Measurements from ENCODE around the gene SDK1.

Gene SDK1

GRCh38 chr7:4227105-4228010, 926.3 kb downstream of the SDK1 start:
- DNase-seq (ENCODE audit: extremely low read depth, low read depth), result no peak
- TF ChIP-seq CTCF (IDR thresholded peaks at IDR 0.05; ENCODE audit: low read depth, low read length), result no peak

DNA sequence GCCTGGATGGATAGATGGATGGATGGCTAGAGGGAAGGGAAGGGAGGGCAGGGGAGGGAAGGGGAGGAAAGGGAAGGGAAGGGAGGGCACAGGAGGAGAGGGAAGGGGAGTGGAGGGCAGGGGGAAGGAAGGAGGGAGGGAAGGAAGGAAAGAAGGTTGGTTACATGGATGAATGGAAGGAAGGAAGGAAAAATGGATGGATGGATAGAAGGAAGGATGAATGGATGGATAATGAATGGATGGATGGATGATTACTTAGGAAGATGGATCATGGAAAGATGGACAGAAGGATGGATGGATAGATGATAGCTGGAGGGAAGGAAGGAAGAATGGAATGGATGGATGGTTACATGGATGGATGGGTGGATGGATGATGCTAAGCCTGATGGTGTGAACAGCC, 929.3 kb downstream of the SDK1 start:
- no peak for DNase-seq (ENCODE audit: extremely low read depth, low read depth)
- no peak for TF ChIP-seq CTCF (IDR thresholded peaks at IDR 0.05; ENCODE audit: low read depth, low read length)

DNA sequence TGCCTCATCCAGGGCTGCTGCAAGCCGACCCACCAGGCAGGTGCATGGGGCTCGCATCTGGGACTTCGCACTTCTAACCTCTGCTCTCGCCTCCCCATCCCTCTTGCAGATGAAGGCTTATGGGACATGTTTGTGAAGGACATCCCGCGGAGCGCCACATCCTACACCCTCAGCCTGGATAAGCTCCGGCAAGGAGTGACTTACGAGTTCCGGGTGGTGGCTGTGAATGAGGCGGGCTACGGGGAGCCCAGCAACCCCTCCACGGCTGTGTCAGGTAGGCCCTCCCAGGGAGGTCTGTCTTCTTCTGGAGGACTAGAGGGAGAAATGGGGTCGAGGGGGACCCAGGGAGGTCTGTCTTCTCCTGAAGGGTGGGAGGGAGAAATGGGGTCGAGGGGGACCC, 932.1 kb downstream of the SDK1 start:
- TF ChIP-seq CTCF (IDR thresholded peaks at IDR 0.05; ENCODE audit: low read depth, low read length), result no peak
- no peak for DNase-seq (ENCODE audit: extremely low read depth, low read depth)

GRCh38 chr7:4233621-4234497, 932.8 kb downstream of the SDK1 start:
- no peak for TF ChIP-seq CTCF (IDR thresholded peaks at IDR 0.05; ENCODE audit: low read depth, low read length)
- DNase-seq (ENCODE audit: extremely low read depth, low read depth), result no peak

DNA sequence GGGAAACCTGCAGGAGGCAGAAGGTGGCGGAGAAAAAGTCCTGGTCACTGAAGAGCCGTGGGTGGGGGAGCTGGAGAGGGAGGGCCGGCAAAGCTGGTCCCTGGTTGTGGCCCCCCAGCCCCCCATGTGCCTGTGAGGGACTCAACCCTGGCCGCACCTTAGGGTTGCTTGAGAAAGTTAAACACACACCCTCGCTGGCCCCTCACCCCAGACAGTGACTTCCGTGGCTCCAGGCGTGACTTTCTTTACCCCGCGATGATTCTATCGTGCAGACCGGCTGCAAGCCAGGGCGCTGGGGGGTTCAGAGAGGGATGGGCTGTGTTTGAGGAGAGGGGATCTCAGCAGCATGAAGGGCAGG, 933.4 kb downstream of the SDK1 start:
- no peak for DNase-seq (ENCODE audit: extremely low read depth, low read depth)
- TF ChIP-seq CTCF (IDR thresholded peaks at IDR 0.05; ENCODE audit: low read depth, low read length), result no peak

- TF ChIP-seq CTCF (IDR thresholded peaks at IDR 0.05; ENCODE audit: low read depth, low read length), result no peak
Observed at GRCh38 chr7:4234886-4235285, 933.8 kb downstream of the SDK1 start.

DNA sequence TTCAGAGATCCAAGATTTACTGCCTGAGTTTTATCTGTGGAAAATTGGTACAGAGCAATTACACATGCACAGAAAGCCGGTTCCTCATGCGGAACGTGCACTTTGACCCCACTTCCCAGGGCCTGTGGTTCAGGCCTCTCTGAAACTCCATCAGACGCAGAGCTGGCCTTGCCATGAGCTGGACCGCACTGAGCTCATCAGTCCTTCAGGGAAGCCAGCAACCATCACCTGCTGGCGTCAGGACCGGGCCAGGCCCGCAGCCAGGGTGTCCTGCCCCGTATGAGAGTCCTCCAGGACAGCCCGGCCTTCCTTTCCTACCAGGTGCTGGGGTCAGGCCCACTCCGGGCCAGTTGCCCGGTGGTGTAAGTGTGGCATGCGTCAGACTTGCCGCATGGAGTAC, 934.5 kb downstream of the SDK1 start:
- no peak for DNase-seq (ENCODE audit: extremely low read depth, low read depth)
- TF ChIP-seq CTCF (IDR thresholded peaks at IDR 0.05; ENCODE audit: low read depth, low read length), result no peak

More at GRCh38 chr7:4234886-4235285, 933.8 kb downstream of the SDK1 start:
- DNase-seq (ENCODE audit: extremely low read depth, low read depth), result no peak
